ENCODE data around the gene SNTG2. TPM values are rescaled to one million over a fixed set of nuclear protein-coding genes. Genes with fewer than 3 reads are reported as not detected.

The SNTG2 gene
- total and polyA plus RNA-seq, 4 donors, result not detected

- Histone ChIP-seq H3K4me3 (ENCODE audit: low read depth in 1 of 3, low read length in 3 of 3) (no peak overlapping the region), H3K4me1 (ENCODE audit: control insufficient read depth in 4 of 4, insufficient read depth in 4 of 4, low read length in 3 of 4) (no peaks in the 10 kb centered on the region), H3K9me3 (ENCODE audit: control insufficient read depth in 4 of 4, low read length in 3 of 4) (peaks cover 0 to 5% (median 0%) of the 10 kb centered on the region in 4 donors), H3K27ac (ENCODE audit: low read depth in 1 of 2, low read length in 2 of 2) (no peak overlapping the region), H3K36me3 (ENCODE audit: control insufficient read depth in 4 of 4, insufficient read depth in 3 of 4, low read depth in 1 of 4, low read length in 3 of 4) (no peaks in the 10 kb centered on the region), H3K27me3 (ENCODE audit: control insufficient read depth in 4 of 4, insufficient read depth in 4 of 4, low read length in 3 of 4) (peaks cover 0 to 3% (median 0%) of the 10 kb centered on the region in 4 donors), H3K9ac (ENCODE audit: low read depth in 1 of 2, low read length in 2 of 2) (no peak overlapping the region)
- TF ChIP-seq HNF4G (IDR thresholded peaks at IDR 0.05) (no peak), EGR1 (IDR thresholded peaks at IDR 0.05; ENCODE audit: low read depth in 2 of 2) (no peak), MAX (IDR thresholded peaks at IDR 0.05) (no peak), TAF1 (conservative IDR thresholded peaks at IDR 0.05) (no peak), YY1 (IDR thresholded peaks at IDR 0.05) (no peak), RAD21 (IDR thresholded peaks at IDR 0.05) (no peak), JUND (IDR thresholded peaks at IDR 0.05) (no peak), FOXA2 (IDR thresholded peaks at IDR 0.05) (no peak), SP1 (IDR thresholded peaks at IDR 0.05) (no peak), CTCF (IDR thresholded peaks at IDR 0.05; ENCODE audit: low read depth, low read length, missing input control) (no peak), RXRA (IDR thresholded peaks at IDR 0.05) (no peak), HNF4A (conservative IDR thresholded peaks at IDR 0.05) (no peak), NR2F2 (IDR thresholded peaks at IDR 0.05) (no peak), FOXA1 (IDR thresholded peaks at IDR 0.05) (no peak), GABPA (IDR thresholded peaks at IDR 0.05 in 1 of 2, conservative IDR thresholded peaks at IDR 0.05 in 1 of 2) (no peak)
- TF ChIP-seq, protein P1, sequence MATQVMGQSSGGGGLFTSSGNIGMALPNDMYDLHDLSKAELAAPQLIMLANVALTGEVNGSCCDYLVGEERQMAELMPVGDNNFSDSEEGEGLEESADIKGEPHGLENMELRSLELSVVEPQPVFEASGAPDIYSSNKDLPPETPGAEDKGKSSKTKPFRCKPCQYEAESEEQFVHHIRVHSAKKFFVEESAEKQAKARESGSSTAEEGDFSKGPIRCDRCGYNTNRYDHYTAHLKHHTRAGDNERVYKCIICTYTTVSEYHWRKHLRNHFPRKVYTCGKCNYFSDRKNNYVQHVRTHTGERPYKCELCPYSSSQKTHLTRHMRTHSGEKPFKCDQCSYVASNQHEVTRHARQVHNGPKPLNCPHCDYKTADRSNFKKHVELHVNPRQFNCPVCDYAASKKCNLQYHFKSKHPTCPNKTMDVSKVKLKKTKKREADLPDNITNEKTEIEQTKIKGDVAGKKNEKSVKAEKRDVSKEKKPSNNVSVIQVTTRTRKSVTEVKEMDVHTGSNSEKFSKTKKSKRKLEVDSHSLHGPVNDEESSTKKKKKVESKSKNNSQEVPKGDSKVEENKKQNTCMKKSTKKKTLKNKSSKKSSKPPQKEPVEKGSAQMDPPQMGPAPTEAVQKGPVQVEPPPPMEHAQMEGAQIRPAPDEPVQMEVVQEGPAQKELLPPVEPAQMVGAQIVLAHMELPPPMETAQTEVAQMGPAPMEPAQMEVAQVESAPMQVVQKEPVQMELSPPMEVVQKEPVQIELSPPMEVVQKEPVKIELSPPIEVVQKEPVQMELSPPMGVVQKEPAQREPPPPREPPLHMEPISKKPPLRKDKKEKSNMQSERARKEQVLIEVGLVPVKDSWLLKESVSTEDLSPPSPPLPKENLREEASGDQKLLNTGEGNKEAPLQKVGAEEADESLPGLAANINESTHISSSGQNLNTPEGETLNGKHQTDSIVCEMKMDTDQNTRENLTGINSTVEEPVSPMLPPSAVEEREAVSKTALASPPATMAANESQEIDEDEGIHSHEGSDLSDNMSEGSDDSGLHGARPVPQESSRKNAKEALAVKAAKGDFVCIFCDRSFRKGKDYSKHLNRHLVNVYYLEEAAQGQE (IDR thresholded peaks at IDR 0.05), result no peak
- TF ChIP-seq, protein P2, sequence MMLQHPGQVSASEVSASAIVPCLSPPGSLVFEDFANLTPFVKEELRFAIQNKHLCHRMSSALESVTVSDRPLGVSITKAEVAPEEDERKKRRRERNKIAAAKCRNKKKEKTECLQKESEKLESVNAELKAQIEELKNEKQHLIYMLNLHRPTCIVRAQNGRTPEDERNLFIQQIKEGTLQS (IDR thresholded peaks at IDR 0.05), result no peak
- TF ChIP-seq, protein P3, sequence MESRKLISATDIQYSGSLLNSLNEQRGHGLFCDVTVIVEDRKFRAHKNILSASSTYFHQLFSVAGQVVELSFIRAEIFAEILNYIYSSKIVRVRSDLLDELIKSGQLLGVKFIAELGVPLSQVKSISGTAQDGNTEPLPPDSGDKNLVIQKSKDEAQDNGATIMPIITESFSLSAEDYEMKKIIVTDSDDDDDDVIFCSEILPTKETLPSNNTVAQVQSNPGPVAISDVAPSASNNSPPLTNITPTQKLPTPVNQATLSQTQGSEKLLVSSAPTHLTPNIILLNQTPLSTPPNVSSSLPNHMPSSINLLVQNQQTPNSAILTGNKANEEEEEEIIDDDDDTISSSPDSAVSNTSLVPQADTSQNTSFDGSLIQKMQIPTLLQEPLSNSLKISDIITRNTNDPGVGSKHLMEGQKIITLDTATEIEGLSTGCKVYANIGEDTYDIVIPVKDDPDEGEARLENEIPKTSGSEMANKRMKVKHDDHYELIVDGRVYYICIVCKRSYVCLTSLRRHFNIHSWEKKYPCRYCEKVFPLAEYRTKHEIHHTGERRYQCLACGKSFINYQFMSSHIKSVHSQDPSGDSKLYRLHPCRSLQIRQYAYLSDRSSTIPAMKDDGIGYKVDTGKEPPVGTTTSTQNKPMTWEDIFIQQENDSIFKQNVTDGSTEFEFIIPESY (IDR thresholded peaks at IDR 0.05), result no peak
- WGBS, result 74% methylated on average over 4 of the region's 4 CpGs
- no peak for DNase-seq (ENCODE audit: low spot score)
Observed at GRCh38 chr2:1037066-1037465, 86.4 kb downstream of the SNTG2 start.
